Keratinocyte (primary cell): ENCODE results near the gene YTHDF2. TPM values are rescaled to one million over a fixed set of nuclear protein-coding genes. Genes with fewer than 3 reads are reported as not detected.

Source experiments
- DNase-seq: peaks from one replicate; pipeline ENCODE4 v3.0.0-alpha.2; 2011; ENCODE audit warnings: low read depth, missing footprints, low spot score
- FAIRE-seq: peaks from 2 replicates; lab custom pipeline; 2011; peaks lifted over from hg19 to GRCh38; lab: Jason Lieb, UNC
- H2AFZ ChIP-seq: 2 replicates; pipeline ENCODE4 v1.6.0; 2012; ENCODE audit warnings: low read length, control low read depth, inconsistent platforms; ENCODE audit not compliant: control insufficient read depth
- H3K27ac ChIP-seq: 2 replicates; pipeline ENCODE4 v1.5.1; 2011; ENCODE audit warnings: low read length; ENCODE audit not compliant: control insufficient read depth, insufficient read depth
- H3K27me3 ChIP-seq: 3 replicates; pipeline ENCODE4 v1.6.0; 2011; ENCODE audit warnings: low read length; ENCODE audit not compliant: control insufficient read depth, insufficient read depth; ENCODE audit errors: extremely low read depth
- H3K36me3 ChIP-seq, 2 experiments: 2 replicates in 1 of 2; 3 replicates in 1 of 2; pipeline ENCODE4 v1.5.1; 2011; ENCODE audit warnings: low read length in 2 of 2, mild to moderate bottlenecking in 1 of 2; ENCODE audit not compliant: control insufficient read depth in 2 of 2, insufficient read depth in 2 of 2; ENCODE audit errors: extremely low read depth in 1 of 2
- H3K4me1 ChIP-seq: 3 replicates; pipeline ENCODE4 v1.5.1; 2011; ENCODE audit warnings: low read length; ENCODE audit not compliant: control insufficient read depth, insufficient read depth; ENCODE audit errors: extremely low read depth
- H3K4me2 ChIP-seq: 3 replicates; pipeline ENCODE4 v1.6.0; 2011; ENCODE audit warnings: low read depth, low read length; ENCODE audit not compliant: control insufficient read depth, insufficient read depth; ENCODE audit errors: extremely low read depth
- H3K4me3 ChIP-seq, 3 experiments: fragments of 200-600 bp in 1 of 3; sonication (generic) in 1 of 3; 2 replicates in 2 of 3; 3 replicates in 1 of 3; pipeline ENCODE4 v1.5.1; 2011 to 2016; ENCODE audit warnings: low read length in 3 of 3, mild to moderate bottlenecking in 3 of 3, control low read depth in 2 of 3, inconsistent platforms in 1 of 3, low read depth in 1 of 3, mixed read lengths in 1 of 3, mixed run types in 1 of 3, moderate library complexity in 1 of 3; ENCODE audit not compliant: control insufficient read depth in 2 of 3, insufficient read depth in 2 of 3; ENCODE audit errors: extremely low read depth in 1 of 3
- H3K79me2 ChIP-seq: 2 replicates; pipeline ENCODE4 v1.6.0; 2012; ENCODE audit warnings: low read length; ENCODE audit not compliant: control insufficient read depth, insufficient read depth
- H3K9ac ChIP-seq: 3 replicates; pipeline ENCODE4 v1.6.0; 2011; ENCODE audit warnings: low read length; ENCODE audit not compliant: control insufficient read depth, insufficient read depth; ENCODE audit errors: extremely low read depth
- H3K9me1 ChIP-seq: 3 replicates; pipeline ENCODE4 v1.6.0; 2011; ENCODE audit warnings: low read length; ENCODE audit not compliant: control insufficient read depth, insufficient read depth; ENCODE audit errors: extremely low read depth
- H3K9me3 ChIP-seq: 2 replicates; pipeline ENCODE4 v1.5.1; 2012; ENCODE audit warnings: low read depth, low read length; ENCODE audit not compliant: control insufficient read depth
- H4K20me1 ChIP-seq: 3 replicates; pipeline ENCODE4 v1.6.0; 2011; ENCODE audit warnings: low read length; ENCODE audit not compliant: control insufficient read depth, insufficient read depth; ENCODE audit errors: extremely low read depth
- EZH2 ChIP-seq: IDR thresholded peaks from one replicate; pipeline ENCODE4 v1.6.1; 2012; ENCODE audit warnings: inconsistent platforms, mild to moderate bottlenecking, low read length, moderate library complexity
- dilution Hi-C: fragments of 300-500 bp; cut with MboI; formaldehyde crosslinking; loops from one replicate; pipeline ENCODE4 v1.7.0; 2020; ENCODE audit warnings: low sequenced_read_pairs; ENCODE audit not compliant: extremely low pct_ligation_motif_present
- polyA plus RNA-seq, 5 experiments: library from polyadenylated mRNA; depleted of rRNA in 3 of 5; stranded (reverse) in 3 of 5; stranded (forward) in 1 of 5; unstranded in 1 of 5; fragments of >200 nt; gene quantifications; 1 replicate in 1 of 5; 2 replicates in 3 of 5; 3 replicates in 1 of 5; pipeline versions ENCODE4 v1.2.1 to v1.2.3, GENCODE V29; 2011 to 2012; ENCODE audit warnings: missing spikeins in 2 of 5, low read depth in 1 of 5, low replicate concordance in 1 of 5
- TF ChIP-seq, protein P1 (sequence below), 3 experiments: IDR thresholded peaks in 1 of 3; conservative IDR thresholded peaks in 1 of 3; optimal IDR thresholded peaks in 1 of 3; 2 replicates in 2 of 3; 3 replicates in 1 of 3; pipeline versions ENCODE3 to v1.5.1; 2011; ENCODE audit warnings: low read length in 3 of 3, mild to moderate bottlenecking in 3 of 3, moderate library complexity in 2 of 3, control low read depth in 1 of 3, inconsistent platforms in 1 of 3; ENCODE audit not compliant: insufficient read depth in 2 of 3; ENCODE audit errors: extremely low read depth in 1 of 3

YTHDF2 gene
- polyA plus RNA-seq, 1 donor (not counting 4 experiments of a cell fraction or from before 2014, with no cell fraction given), result 88.0 TPM

DNA sequence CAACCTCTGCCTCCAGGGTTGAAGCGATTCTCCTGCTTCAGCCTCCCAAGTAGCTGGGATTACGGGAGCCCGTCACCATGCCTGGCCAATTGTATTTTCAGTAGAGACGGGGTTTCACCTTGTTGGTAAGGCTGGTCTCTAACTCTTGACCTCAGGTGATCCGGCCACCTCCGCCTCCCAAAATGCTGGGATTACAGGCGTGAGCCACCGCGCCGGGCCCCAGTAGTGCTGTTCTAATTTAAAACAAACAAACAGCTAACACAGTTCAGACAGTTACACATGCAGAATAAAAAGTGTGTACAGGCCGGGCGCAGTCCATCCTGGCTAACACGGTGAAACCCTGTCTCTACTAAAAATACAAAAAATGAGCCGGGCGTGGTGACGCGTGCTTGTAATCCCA is 39.6 kb downstream of the YTHDF2 start:
- Histone ChIP-seq H3K9me3 (no peaks in the 10 kb centered on the region), H3K4me2 (no peak overlapping the region), H3K4me3 (no peak overlapping the region), H3K27ac (no peak overlapping the region), H3K4me1 (peaks cover 7% of the 10 kb centered on the region), H4K20me1 (no peaks in the 10 kb centered on the region), H3K27me3 (no peaks in the 10 kb centered on the region), H3K9ac (no peak overlapping the region), H2AFZ (no peak overlapping the region), H3K79me2 (no peaks in the 10 kb centered on the region), H3K9me1 (no peaks in the 10 kb centered on the region), H3K36me3 (peaks cover 1 to 6% of the 10 kb centered on the region in 2 experiments)
- TF ChIP-seq, protein P1, sequence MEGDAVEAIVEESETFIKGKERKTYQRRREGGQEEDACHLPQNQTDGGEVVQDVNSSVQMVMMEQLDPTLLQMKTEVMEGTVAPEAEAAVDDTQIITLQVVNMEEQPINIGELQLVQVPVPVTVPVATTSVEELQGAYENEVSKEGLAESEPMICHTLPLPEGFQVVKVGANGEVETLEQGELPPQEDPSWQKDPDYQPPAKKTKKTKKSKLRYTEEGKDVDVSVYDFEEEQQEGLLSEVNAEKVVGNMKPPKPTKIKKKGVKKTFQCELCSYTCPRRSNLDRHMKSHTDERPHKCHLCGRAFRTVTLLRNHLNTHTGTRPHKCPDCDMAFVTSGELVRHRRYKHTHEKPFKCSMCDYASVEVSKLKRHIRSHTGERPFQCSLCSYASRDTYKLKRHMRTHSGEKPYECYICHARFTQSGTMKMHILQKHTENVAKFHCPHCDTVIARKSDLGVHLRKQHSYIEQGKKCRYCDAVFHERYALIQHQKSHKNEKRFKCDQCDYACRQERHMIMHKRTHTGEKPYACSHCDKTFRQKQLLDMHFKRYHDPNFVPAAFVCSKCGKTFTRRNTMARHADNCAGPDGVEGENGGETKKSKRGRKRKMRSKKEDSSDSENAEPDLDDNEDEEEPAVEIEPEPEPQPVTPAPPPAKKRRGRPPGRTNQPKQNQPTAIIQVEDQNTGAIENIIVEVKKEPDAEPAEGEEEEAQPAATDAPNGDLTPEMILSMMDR (optimal IDR thresholded peaks at IDR 0.05 in 1 of 3, IDR thresholded peaks at IDR 0.05 in 1 of 3, conservative IDR thresholded peaks at IDR 0.05 in 1 of 3; ENCODE audit: extremely low read depth in 1 of 3, insufficient read depth in 2 of 3, low read length in 3 of 3), result no peak
- no peak for TF ChIP-seq EZH2
- dilution Hi-C loops, result no loop called here
- FAIRE-seq (no peak), DNase-seq (no peak)

DNA sequence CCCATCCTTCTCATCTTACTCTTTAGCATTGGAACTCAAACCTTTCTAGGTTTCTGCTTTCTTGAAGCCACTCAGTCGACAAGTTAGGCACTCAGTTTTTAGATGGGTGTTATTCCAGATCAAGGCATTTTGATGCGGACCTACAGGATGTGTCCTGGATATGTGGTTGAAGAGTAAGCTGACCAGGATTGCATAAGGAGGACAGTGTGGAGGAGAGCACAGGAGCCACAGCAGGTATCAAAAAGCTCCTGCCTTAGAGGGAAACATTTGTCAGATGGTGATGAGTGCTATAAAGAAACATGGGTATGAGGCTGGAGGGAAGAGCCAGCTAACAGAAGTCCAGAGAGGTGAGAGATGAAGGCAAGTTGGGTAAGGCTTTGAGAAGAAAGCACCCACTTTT is 41.3 kb downstream of the YTHDF2 start:
- H3K4me3 ChIP-seq, result no peak overlapping the region
- H3K9ac ChIP-seq, result no peak overlapping the region
- peaks cover 0 to under 1% of the 10 kb centered on the region in 2 experiments for H3K36me3 ChIP-seq
- no peaks in the 10 kb centered on the region for H3K27me3 ChIP-seq
- no peaks in the 10 kb centered on the region for H4K20me1 ChIP-seq
- H3K4me1 ChIP-seq, result peaks cover 7% of the 10 kb centered on the region
- no peak overlapping the region for H3K4me2 ChIP-seq
- H3K9me3 ChIP-seq, result no peaks in the 10 kb centered on the region
- FAIRE-seq (no peak), DNase-seq (no peak)
- dilution Hi-C loops, result no loop called here
- no peak overlapping the region for H2AFZ ChIP-seq
- H3K9me1 ChIP-seq, result no peaks in the 10 kb centered on the region
- H3K27ac ChIP-seq, result no peak overlapping the region
- TF ChIP-seq, protein P1 (optimal IDR thresholded peaks at IDR 0.05 in 1 of 3, IDR thresholded peaks at IDR 0.05 in 1 of 3, conservative IDR thresholded peaks at IDR 0.05 in 1 of 3; ENCODE audit: extremely low read depth in 1 of 3, insufficient read depth in 2 of 3, low read length in 3 of 3), result no peak
- TF ChIP-seq EZH2, result no peak
- H3K79me2 ChIP-seq, result no peaks in the 10 kb centered on the region
